Vein endothelial cell (primary cell): ENCODE data around the gene CD300LF. TPM values are rescaled to one million over a fixed set of nuclear protein-coding genes. Genes with fewer than 3 reads are reported as not detected.

Experiments used
- total RNA-seq: library from RNA; depleted of rRNA; stranded (reverse); fragments of >200 nt; gene quantifications from 2 replicates; pipeline ENCODE4 v1.2.3, GENCODE V29; 2012

Gene CD300LF
- not detected in 2 replicates for total RNA-seq

GRCh38 chr17:74712756-74713155 lies at the start of gene CD300LF:
Gene CD300LF, minus strand, starts transcription at chr17:74712923. Its CDS starts 57 bp downstream, at chr17:74712866.

DNA sequence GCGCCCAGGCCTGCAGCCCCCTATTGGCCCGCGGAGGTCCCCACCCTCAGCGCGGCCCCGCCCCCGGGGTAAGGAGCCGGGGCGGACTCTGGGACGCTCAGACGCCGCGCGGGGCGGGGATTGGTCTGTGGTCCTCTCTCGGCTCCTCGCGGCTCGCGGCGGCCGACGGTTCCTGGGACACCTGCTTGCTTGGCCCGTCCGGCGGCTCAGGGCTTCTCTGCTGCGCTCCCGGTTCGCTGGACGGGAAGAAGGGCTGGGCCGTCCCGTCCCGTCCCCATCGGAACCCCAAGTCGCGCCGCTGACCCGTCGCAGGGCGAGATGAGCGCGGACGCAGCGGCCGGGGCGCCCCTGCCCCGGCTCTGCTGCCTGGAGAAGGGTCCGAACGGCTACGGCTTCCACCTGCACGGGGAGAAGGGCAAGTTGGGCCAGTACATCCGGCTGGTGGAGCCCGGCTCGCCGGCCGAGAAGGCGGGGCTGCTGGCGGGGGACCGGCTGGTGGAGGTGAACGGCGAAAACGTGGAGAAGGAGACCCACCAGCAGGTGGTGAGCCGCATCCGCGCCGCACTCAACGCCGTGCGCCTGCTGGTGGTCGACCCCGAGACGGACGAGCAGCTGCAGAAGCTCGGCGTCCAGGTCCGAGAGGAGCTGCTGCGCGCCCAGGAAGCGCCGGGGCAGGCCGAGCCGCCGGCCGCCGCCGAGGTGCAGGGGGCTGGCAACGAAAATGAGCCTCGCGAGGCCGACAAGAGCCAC lies 36.0 kb upstream of the CD300LF start, which contains the start of gene NHERF1:
NHERF1 (plus strand) TSS at position 100 of the 750 bp plus-strand sequence; CDS start at position 319, 219 bp downstream.

DNA sequence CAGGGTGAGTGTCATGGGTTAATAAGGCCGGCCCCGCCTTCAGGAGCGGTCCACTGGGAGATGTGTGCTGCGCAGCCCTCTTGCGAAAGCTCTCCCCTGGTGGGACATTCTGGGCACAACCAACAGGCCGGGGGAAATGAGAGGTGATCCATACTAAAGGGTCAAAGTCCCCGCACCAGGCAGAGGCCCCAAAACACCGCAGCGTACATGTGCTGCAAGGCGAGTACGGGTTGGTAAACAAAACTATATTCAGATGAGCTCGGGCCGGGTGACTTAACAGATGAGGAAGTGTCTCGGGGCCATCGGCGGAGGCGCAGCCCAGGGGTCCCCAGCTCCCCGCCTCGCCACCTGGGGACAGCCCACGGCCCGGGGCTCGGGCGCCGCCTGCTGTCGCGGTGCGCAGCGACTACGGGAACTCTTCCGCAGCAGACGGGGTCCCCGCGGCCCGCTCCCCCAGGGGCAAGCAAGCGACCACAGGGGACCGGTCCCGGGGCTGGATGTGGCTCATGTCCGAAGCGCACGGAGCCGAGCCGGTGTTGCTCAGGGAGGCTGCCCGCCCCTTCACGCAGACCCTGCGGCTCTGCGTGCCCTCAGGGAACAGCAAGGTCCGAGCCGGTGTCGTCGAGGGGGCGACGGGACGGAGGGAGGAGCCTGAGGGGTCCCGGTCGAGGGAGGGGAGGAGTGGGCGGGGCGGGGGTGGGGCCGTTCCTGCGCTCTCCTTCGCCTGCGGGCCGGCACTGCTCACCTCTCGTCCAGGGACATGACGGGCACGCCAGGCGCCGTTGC lies 24.0 kb upstream of the CD300LF start, which contains the start of gene RAB37:
RAB37 (plus strand) TSS at position 744 of the 786 bp plus-strand sequence; CDS start at position 761, 17 bp downstream.

Other genes with a start within 250 kb of the CD300LF start
- gene CD300A, start 246.3 kb downstream of the CD300LF start, total RNA-seq = not detected in 2 replicates
- not detected in 2 replicates for gene CD300LB, start 181.4 kb downstream of the CD300LF start, total RNA-seq
- gene CD300C, start 166.8 kb downstream of the CD300LF start, total RNA-seq = not detected in 2 replicates
- gene CD300H, start 145.4 kb downstream of the CD300LF start, total RNA-seq = not detected in 2 replicates
- not detected in 2 replicates for gene CD300LD, start 120.6 kb downstream of the CD300LF start, total RNA-seq
- gene CD300E, start 89.2 kb downstream of the CD300LF start, total RNA-seq = not detected in 2 replicates
- gene RAB37, start 24.3 kb upstream of the CD300LF start, total RNA-seq = 0.33 and 0.67 TPM in 2 replicates
- gene NHERF1, start 35.7 kb upstream of the CD300LF start, total RNA-seq = 13.7 and 17.0 TPM in 2 replicates
- gene NAT9, start 63.4 kb upstream of the CD300LF start, total RNA-seq = 33.3 and 34.8 TPM in 2 replicates
- gene GRIN2C, start 147.0 kb upstream of the CD300LF start, total RNA-seq = 0.19 TPM in 1 of 2 replicates, not detected in the other
- 40.4 and 43.8 TPM in 2 replicates for gene FDXR, start 160.1 kb upstream of the CD300LF start, total RNA-seq
- not detected in 2 replicates for gene FADS6, start 180.7 kb upstream of the CD300LF start, total RNA-seq
- gene USH1G, start 210.3 kb upstream of the CD300LF start, total RNA-seq = not detected in 2 replicates
- gene OTOP2, start 211.3 kb upstream of the CD300LF start, total RNA-seq = not detected in 2 replicates
- gene OTOP3, start 223.0 kb upstream of the CD300LF start, total RNA-seq = not detected in 2 replicates